ENCODE data around the gene FAM110D.

GRCh38 chr1:26212726-26213125, 53.8 kb downstream of the FAM110D start:
- TF ChIP-seq CTCF (IDR thresholded peaks at IDR 0.05) (no peak), ZFX (IDR thresholded peaks at IDR 0.05; ENCODE audit: borderline replicate concordance) (no peak)
